Neuronal stem cell (in vitro differentiated cells): Measurements from ENCODE around the gene PI4KA.

ENCODE experiments used
- DNase-seq: peaks from one replicate; pipeline ENCODE4 v3.0.0-alpha.2; 2013; ENCODE audit warnings: low spot score
- H2AFZ ChIP-seq: one replicate; pipeline ENCODE4 v1.6.1; 2013; ENCODE audit warnings: mild to moderate bottlenecking, low read length, inconsistent platforms
- H2AK5ac ChIP-seq: 2 replicates; pipeline ENCODE4 v1.6.1; 2013; ENCODE audit warnings: low read depth, mild to moderate bottlenecking, inconsistent platforms, low read length, moderate library complexity, mixed read lengths
- H2BK120ac ChIP-seq: 2 replicates; pipeline ENCODE4 v1.6.1; 2013; ENCODE audit warnings: low read depth, mild to moderate bottlenecking, inconsistent platforms, low read length, moderate library complexity, mixed read lengths
- H2BK12ac ChIP-seq: one replicate; pipeline ENCODE4 v1.6.1; 2013; ENCODE audit warnings: low read length, inconsistent platforms
- H2BK15ac ChIP-seq: 2 replicates; pipeline ENCODE4 v1.6.1; 2013; ENCODE audit warnings: mild to moderate bottlenecking, low read length, inconsistent platforms, mixed read lengths
- H2BK5ac ChIP-seq: one replicate; pipeline ENCODE4 v1.6.1; 2013; ENCODE audit warnings: inconsistent platforms, mild to moderate bottlenecking, low read length, moderate library complexity
- H3K14ac ChIP-seq: one replicate; pipeline ENCODE4 v1.6.1; 2013; ENCODE audit warnings: low read length, inconsistent platforms
- H3K18ac ChIP-seq: 2 replicates; pipeline ENCODE4 v1.6.1; 2013; ENCODE audit warnings: low read length, inconsistent platforms
- H3K23ac ChIP-seq: 2 replicates; pipeline ENCODE4 v1.6.1; 2013; ENCODE audit warnings: low read depth, mild to moderate bottlenecking, mixed read lengths, low read length, inconsistent platforms; ENCODE audit not compliant: poor library complexity
- H3K27ac ChIP-seq: replicated peaks from 3 replicates; pipeline ENCODE4 v1.5.1; 2013; ENCODE audit warnings: low read length, inconsistent platforms
- H3K27me3 ChIP-seq, 3 experiments: 2 replicates each; pipeline ENCODE4 v1.6.1; 2013; ENCODE audit warnings: low read length in 3 of 3, mild to moderate bottlenecking in 2 of 3, inconsistent platforms in 1 of 3, low read depth in 1 of 3, mixed read lengths in 1 of 3, moderate library complexity in 1 of 3; ENCODE audit not compliant: control insufficient read depth in 3 of 3, insufficient read depth in 3 of 3
- H3K36me3 ChIP-seq, 2 donors: replicated peaks in 1 of 2; 2 replicates each; pipeline ENCODE4 v1.6.1; 2013; ENCODE audit warnings: low read length in 2 of 2; ENCODE audit not compliant: control insufficient read depth in 2 of 2, insufficient read depth in 2 of 2
- H3K4ac ChIP-seq: 2 replicates; pipeline ENCODE4 v1.6.1; 2013; ENCODE audit warnings: inconsistent platforms, mild to moderate bottlenecking, low read length, moderate library complexity
- H3K4me1 ChIP-seq, 2 donors: 1 replicate in 1 of 2; 2 replicates in 1 of 2; pipeline ENCODE4 v1.6.1; 2013; ENCODE audit warnings: low read length in 2 of 2, low read depth in 1 of 2; ENCODE audit not compliant: control insufficient read depth in 2 of 2, insufficient read depth in 1 of 2
- H3K4me2 ChIP-seq: one replicate; pipeline ENCODE4 v1.6.1; 2013; ENCODE audit warnings: mild to moderate bottlenecking, low read length, inconsistent platforms; ENCODE audit not compliant: insufficient read depth, poor library complexity, severe bottlenecking
- H3K4me3 ChIP-seq, 2 donors: 2 replicates each; pipeline ENCODE4 v1.5.1; 2013; ENCODE audit warnings: low read length in 2 of 2, mild to moderate bottlenecking in 2 of 2, inconsistent platforms in 1 of 2, moderate library complexity in 1 of 2
- H3K79me1 ChIP-seq: one replicate; pipeline ENCODE4 v1.6.1; 2013; ENCODE audit warnings: low read depth, mild to moderate bottlenecking, inconsistent platforms, low read length, moderate library complexity
- H3K9ac ChIP-seq: one replicate; pipeline ENCODE4 v1.6.1; 2013; ENCODE audit warnings: mild to moderate bottlenecking, low read depth, low read length, inconsistent platforms; ENCODE audit not compliant: poor library complexity
- H3K9me3 ChIP-seq, 2 donors: replicated peaks in 1 of 2; 2 replicates each; pipeline versions ENCODE3 to v1.6.1; 2013; ENCODE audit warnings: low read length in 2 of 2, mild to moderate bottlenecking in 2 of 2, inconsistent platforms in 1 of 2, low read depth in 1 of 2, mixed read lengths in 1 of 2, moderate library complexity in 1 of 2; ENCODE audit not compliant: control insufficient read depth in 2 of 2, insufficient read depth in 1 of 2
- H4K8ac ChIP-seq: one replicate; pipeline ENCODE4 v1.6.1; 2013; ENCODE audit warnings: low read depth, mild to moderate bottlenecking, inconsistent platforms, low read length, moderate library complexity
- H4K91ac ChIP-seq: one replicate; pipeline ENCODE4 v1.6.1; 2013; ENCODE audit warnings: low read length, low read depth, mild to moderate bottlenecking, inconsistent platforms; ENCODE audit not compliant: poor library complexity
- WGBS, 2 donors: extraction: QIAGEN DNeasy Blood & Tissue Kit; methylation state at CpG; one replicate each; pipeline ENCODE4 v1.1.7; 2013; ENCODE audit warnings: missing lambda C conversion rate in 2 of 2, mixed read lengths in 1 of 2; ENCODE audit not compliant: insufficient read length in 2 of 2, insufficient replicate concordance in 1 of 2; ENCODE audit errors: extremely low coverage in 2 of 2; 5-methylcytosine and 5-hydroxymethylcytosine counted together

Gene PI4KA

DNA sequence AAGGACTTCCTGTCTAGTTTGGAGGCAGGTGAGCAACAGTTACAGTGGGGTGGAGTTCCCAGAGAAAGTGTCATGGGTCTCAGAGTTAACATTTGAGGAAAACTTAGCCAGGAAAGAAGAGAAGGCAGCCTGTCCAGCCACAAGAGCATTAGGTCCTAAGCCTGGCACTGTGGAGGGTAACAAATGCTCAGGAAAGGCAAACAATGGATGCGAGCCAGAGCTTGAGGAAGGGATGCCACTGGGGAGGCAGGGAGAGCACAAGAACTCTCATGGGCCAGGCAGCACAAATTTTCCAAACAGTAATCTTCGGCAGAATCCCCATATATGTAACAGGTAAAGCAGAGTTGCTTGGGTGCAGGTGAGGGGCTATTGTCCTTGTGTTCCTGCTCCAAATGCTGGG, 92.7 kb downstream of the PI4KA start:
- Histone ChIP-seq H3K4ac (no peak overlapping the region), H3K9ac (no peak overlapping the region), H3K27ac (no peak overlapping the region), H3K36me3 (peaks cover 18 to 45% of the 10 kb centered on the region in 2 donors), H4K91ac (no peak overlapping the region), H3K14ac (no peak overlapping the region), H3K4me2 (no peak overlapping the region), H2AK5ac (no peak overlapping the region), H3K79me1 (no peaks in the 10 kb centered on the region), H2AFZ (no peak overlapping the region), H3K18ac (no peak overlapping the region), H3K27me3 (no peaks in the 10 kb centered on the region), H2BK12ac (no peak overlapping the region), H3K23ac (no peak overlapping the region), H3K4me1 (no peaks in the 10 kb centered on the region), H4K8ac (no peak overlapping the region), H2BK5ac (no peak overlapping the region), H2BK120ac (no peak overlapping the region), H3K9me3 (no peaks in the 10 kb centered on the region), H2BK15ac (no peak overlapping the region), H3K4me3 (no peak overlapping the region)
- WGBS, 2 donors = no CpG with 5 or more reads among the region's 2 CpGs
- DNase-seq = no peak

- no peak overlapping the region for H2BK15ac ChIP-seq
- H2BK12ac ChIP-seq = no peak overlapping the region
Observed at GRCh38 chr22:20764729-20765128, 93.9 kb downstream of the PI4KA start.

DNA sequence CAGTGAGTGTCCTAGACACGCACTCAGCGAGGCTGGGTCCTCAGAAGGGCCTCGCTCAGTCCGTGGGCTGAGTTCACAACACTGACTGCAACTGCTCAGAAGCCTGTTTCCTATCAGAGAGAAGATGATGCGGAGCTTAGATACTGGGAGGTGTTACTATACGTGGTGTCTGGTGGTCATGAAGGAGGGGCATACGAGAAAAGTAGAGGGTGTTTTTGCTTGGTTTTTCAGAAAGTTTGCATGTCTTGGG, 94.2 kb downstream of the PI4KA start:
- H2AK5ac ChIP-seq = no peak overlapping the region
- no peak overlapping the region for H3K4me3 ChIP-seq
- H3K9ac ChIP-seq = no peak overlapping the region
- no peaks in the 10 kb centered on the region for H3K9me3 ChIP-seq
- H3K23ac ChIP-seq = no peak overlapping the region
- H3K36me3 ChIP-seq = peaks cover 20 to 57% of the 10 kb centered on the region in 2 donors
- H2AFZ ChIP-seq = no peak overlapping the region
- no peak overlapping the region for H3K4ac ChIP-seq
- WGBS, 2 donors = no CpG with 5 or more reads among the region's 7 CpGs
- no peak overlapping the region for H3K27ac ChIP-seq
- no peak overlapping the region for H2BK15ac ChIP-seq
- no peak overlapping the region for H4K91ac ChIP-seq
- no peak overlapping the region for H2BK12ac ChIP-seq
- H2BK5ac ChIP-seq = no peak overlapping the region
- H3K18ac ChIP-seq = no peak overlapping the region
- H3K14ac ChIP-seq = no peak overlapping the region
- no peak overlapping the region for H4K8ac ChIP-seq
- no peaks in the 10 kb centered on the region for H3K4me1 ChIP-seq
- no peaks in the 10 kb centered on the region for H3K79me1 ChIP-seq
- no peaks in the 10 kb centered on the region for H3K27me3 ChIP-seq
- DNase-seq = no peak
- no peak overlapping the region for H2BK120ac ChIP-seq
- no peak overlapping the region for H3K4me2 ChIP-seq

More at GRCh38 chr22:20764729-20765128, 93.9 kb downstream of the PI4KA start:
- Histone ChIP-seq H3K79me1 (no peaks in the 10 kb centered on the region), H4K91ac (no peak overlapping the region), H3K27me3 (no peaks in the 10 kb centered on the region), H3K36me3 (peaks cover 20 to 57% of the 10 kb centered on the region in 2 donors), H2AFZ (no peak overlapping the region), H2AK5ac (no peak overlapping the region), H3K18ac (no peak overlapping the region), H3K9ac (no peak overlapping the region), H3K14ac (no peak overlapping the region), H3K23ac (no peak overlapping the region), H3K4ac (no peak overlapping the region), H3K4me1 (no peaks in the 10 kb centered on the region), H4K8ac (no peak overlapping the region), H2BK5ac (no peak overlapping the region), H2BK120ac (no peak overlapping the region), H3K9me3 (no peaks in the 10 kb centered on the region), H3K4me3 (peak overlapping the region in 1 of 2 donors; percentile 53), H3K4me2 (no peak overlapping the region), H3K27ac (no peak overlapping the region)
- WGBS, 2 donors = no CpG with 5 or more reads among the region's 10 CpGs
- DNase-seq = no peak

GRCh38 chr22:20763630-20764470, 94.8 kb downstream of the PI4KA start:
- H3K4me1 ChIP-seq = no peaks in the 10 kb centered on the region
- H3K4ac ChIP-seq = no peak overlapping the region
- H2AK5ac ChIP-seq = no peak overlapping the region
- no peak overlapping the region for H2BK5ac ChIP-seq
- H3K4me3 ChIP-seq = no peak overlapping the region
- no peaks in the 10 kb centered on the region for H3K9me3 ChIP-seq
- no peak overlapping the region for H2AFZ ChIP-seq
- H3K14ac ChIP-seq = no peak overlapping the region
- H3K18ac ChIP-seq = no peak overlapping the region
- no peak overlapping the region for H2BK12ac ChIP-seq
- no peaks in the 10 kb centered on the region for H3K27me3 ChIP-seq
- no peak overlapping the region for H4K8ac ChIP-seq
- no peak overlapping the region for H3K23ac ChIP-seq
- DNase-seq = no peak
- no peak overlapping the region for H3K27ac ChIP-seq
- peaks cover 20 to 61% of the 10 kb centered on the region in 2 donors for H3K36me3 ChIP-seq
- no peak overlapping the region for H2BK120ac ChIP-seq
- H2BK15ac ChIP-seq = no peak overlapping the region
- WGBS, 2 donors = no CpG with 5 or more reads among the region's 13 CpGs
- no peak overlapping the region for H4K91ac ChIP-seq
- H3K4me2 ChIP-seq = no peak overlapping the region
- no peaks in the 10 kb centered on the region for H3K79me1 ChIP-seq
- H3K9ac ChIP-seq = no peak overlapping the region
